Lung (tissue), 12 donors: ENCODE results near the gene VPS11. TPM values are rescaled to one million over a fixed set of nuclear protein-coding genes. Genes with fewer than 3 reads are reported as not detected.

Source experiments
- ATAC-seq: fragments of 200-7000 bp; cut with Tn5 transposase; one replicate; pipeline ENCODE4 v1.9.1; 2020; ENCODE audit warnings: moderate number of reproducible peaks; ENCODE audit not compliant: insufficient read depth, low FRiP score
- DNase-seq, 3 donors: peaks; one replicate each; pipeline ENCODE4 v3.0.0-alpha.2; 2013 to 2017
- H3K27ac ChIP-seq, 2 donors: one replicate each; pipeline ENCODE4 v1.5.1; 2013; ENCODE audit warnings: mild to moderate bottlenecking in 2 of 2, moderate library complexity in 2 of 2, control low read depth in 1 of 2, inconsistent platforms in 1 of 2, low read depth in 1 of 2, low read length in 1 of 2
- H3K27me3 ChIP-seq, 3 donors: one replicate each; pipeline ENCODE4 v1.5.1; 2013; ENCODE audit warnings: low read length in 2 of 3; ENCODE audit not compliant: control insufficient read depth in 3 of 3, insufficient read depth in 3 of 3
- H3K36me3 ChIP-seq, 4 donors: one replicate each; pipeline ENCODE4 v1.5.1; 2013; ENCODE audit warnings: low read length in 4 of 4, mild to moderate bottlenecking in 1 of 4, moderate library complexity in 1 of 4; ENCODE audit not compliant: control insufficient read depth in 4 of 4, insufficient read depth in 4 of 4
- H3K4me1 ChIP-seq, 5 donors: one replicate each; pipeline ENCODE4 v1.5.1; 2013; ENCODE audit warnings: low read length in 5 of 5, mild to moderate bottlenecking in 2 of 5, moderate library complexity in 1 of 5; ENCODE audit not compliant: control insufficient read depth in 5 of 5, insufficient read depth in 5 of 5
- H3K4me3 ChIP-seq: one replicate; pipeline ENCODE4 v1.5.1; 2013; ENCODE audit warnings: mild to moderate bottlenecking, control low read depth, moderate library complexity
- H3K9ac ChIP-seq, 2 donors: one replicate each; pipeline ENCODE4 v1.5.1; 2013; ENCODE audit warnings: low read length in 2 of 2, control low read depth in 1 of 2; ENCODE audit not compliant: insufficient read depth in 1 of 2
- H3K9me3 ChIP-seq, 4 donors: one replicate each; pipeline ENCODE4 v1.5.1; 2013; ENCODE audit warnings: low read length in 3 of 4, mild to moderate bottlenecking in 1 of 4, moderate library complexity in 1 of 4; ENCODE audit not compliant: control insufficient read depth in 4 of 4, insufficient read depth in 3 of 4
- CTCF ChIP-seq: IDR thresholded peaks from 2 replicates; pipeline ENCODE4 v1.5.1; 2012; ENCODE audit warnings: mild to moderate bottlenecking; ENCODE audit errors: control extremely low read depth, extremely low read depth
- WGBS, 2 donors: extraction: QIAGEN DNeasy Blood & Tissue Kit; methylation state at CpG; one replicate each; pipeline ENCODE4 v1.1.7; 2013; 5-methylcytosine and 5-hydroxymethylcytosine counted together
- polyA plus RNA-seq, 2 donors: library from polyadenylated mRNA; stranded (reverse); fragments of 200-250 nt; gene quantifications; one replicate each; pipeline ENCODE4 v1.2.1, GENCODE V29; 2013
- total RNA-seq, 2 donors: library from RNA; depleted of rRNA in 1 of 2; stranded (reverse); fragments of >200 nt in 1 of 2; gene quantifications; one replicate each; pipeline ENCODE4 v1.2.1, GENCODE V29; 2014 to 2021
- donor health status: control.
- donor health status: control.
- donor health status: Bipolar disorder and iron deficiency.
- donor health status: healthy.
- donor health status: DM: yes; HTN: yes; CAD: no.

The VPS11 gene
- total and polyA plus RNA-seq, 4 donors: 33.8 to 56.1 (median 35.3) TPM

GRCh38 chr11:119118227-119118626 lies 50.6 kb downstream of the VPS11 start:
- no peak for ATAC-seq
- 95 to 96% methylated on average over 5 of the region's 5 CpGs for WGBS, 2 donors
- peaks cover 2 to 18% (median 9%) of the 10 kb centered on the region in 5 donors for H3K4me1 ChIP-seq
- no peak overlapping the region for H3K4me3 ChIP-seq
- no peak overlapping the region for H3K9ac ChIP-seq
- no peak for TF ChIP-seq CTCF
- H3K36me3 ChIP-seq: peaks cover 0 to 21% (median 3%) of the 10 kb centered on the region in 4 donors
- H3K27me3 ChIP-seq: no peaks in the 10 kb centered on the region
- H3K9me3 ChIP-seq: no peaks in the 10 kb centered on the region
- no peak overlapping the region for H3K27ac ChIP-seq
- no peak for DNase-seq

DNA sequence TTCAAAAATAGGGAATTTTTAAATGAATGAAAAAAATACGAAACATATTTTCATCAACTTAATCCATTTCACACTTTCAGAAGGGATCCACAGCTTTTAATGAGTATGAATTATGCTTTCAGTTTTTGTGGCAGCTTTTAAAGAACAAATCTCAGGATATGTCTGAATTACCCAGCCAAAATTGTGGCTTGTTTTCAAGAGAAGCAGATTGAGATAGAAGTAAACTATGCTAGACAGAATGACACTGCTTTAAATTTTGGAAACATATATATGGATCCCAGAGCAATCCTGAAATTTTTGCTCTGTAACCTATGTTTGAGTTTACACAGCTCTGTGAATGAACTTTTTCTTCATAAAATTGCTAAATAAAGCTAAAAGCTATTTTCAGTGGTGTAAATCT lies 51.3 kb downstream of the VPS11 start:
- no peaks in the 10 kb centered on the region for H3K27me3 ChIP-seq
- no peak overlapping the region for H3K9ac ChIP-seq
- TF ChIP-seq CTCF: no peak
- no peak for DNase-seq
- no peaks in the 10 kb centered on the region for H3K9me3 ChIP-seq
- peaks cover 0 to 15% (median 4%) of the 10 kb centered on the region in 4 donors for H3K36me3 ChIP-seq
- no peak overlapping the region for H3K4me3 ChIP-seq
- H3K27ac ChIP-seq: no peak overlapping the region
- WGBS, 2 donors: 90 to 95% methylated on average over 1 of the region's 1 CpG
- peaks cover 2 to 18% (median 9%) of the 10 kb centered on the region in 5 donors for H3K4me1 ChIP-seq
- no peak for ATAC-seq

DNA sequence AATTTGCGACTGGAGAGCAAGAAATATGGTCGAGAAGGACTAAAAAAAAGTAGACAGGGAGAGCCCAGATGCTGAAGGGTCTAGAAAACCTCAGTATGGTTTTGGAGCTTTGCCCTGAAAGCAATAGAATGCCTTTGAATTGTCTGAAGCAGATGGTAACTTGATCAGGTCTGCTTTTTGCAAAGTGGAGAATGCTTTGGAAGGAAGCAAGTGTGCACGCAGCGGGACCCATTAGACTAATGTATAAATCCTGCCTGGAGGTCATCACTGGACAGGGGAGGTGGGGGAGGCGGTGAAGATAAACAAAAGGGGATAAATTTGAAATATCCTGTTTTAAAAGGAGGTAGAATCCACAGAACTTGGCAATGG lies 53.0 kb downstream of the VPS11 start:
- WGBS, 2 donors: 27 to 44% methylated on average over 5 of the region's 5 CpGs
- H3K27me3 ChIP-seq: no peaks in the 10 kb centered on the region
- peaks cover 5 to 17% (median 9%) of the 10 kb centered on the region in 4 donors for H3K36me3 ChIP-seq
- DNase-seq (peak in 1 of 3 donors; percentile 55), ATAC-seq (no peak)
- H3K27ac ChIP-seq: peak overlapping the region in 1 of 2 donors; percentile 47
- no peaks in the 10 kb centered on the region for H3K9me3 ChIP-seq
- TF ChIP-seq CTCF: no peak
- no peak overlapping the region for H3K4me3 ChIP-seq
- peaks cover 2 to 18% (median 9%) of the 10 kb centered on the region in 5 donors for H3K4me1 ChIP-seq
- H3K9ac ChIP-seq: peak overlapping the region in 1 of 2 donors; percentile 73
